Measurements from ENCODE around the gene CHD5. TPM values are rescaled to one million over a fixed set of nuclear protein-coding genes. Genes with fewer than 3 reads are reported as not detected.

Gene CHD5
- total RNA-seq, 4 donors from 2014 or later, result 0.05 TPM; not detected in 3

GRCh38 chr1:6150006-6150938 lies 29.8 kb downstream of the CHD5 start:
- no peaks in the 10 kb centered on the region for H3K36me3 ChIP-seq
- peaks cover 20 to 36% (median 31%) of the 10 kb centered on the region in 3 donors for H3K27me3 ChIP-seq
- no peak for ATAC-seq
- intact Hi-C loops (cut with DNase I; ENCODE audit: low total_unique reads), result no loop called here
- H3K4me1 ChIP-seq, result no peaks in the 10 kb centered on the region
- TF ChIP-seq POLR2A (IDR thresholded peaks at IDR 0.05), result no peak
- TF ChIP-seq, protein P1, sequence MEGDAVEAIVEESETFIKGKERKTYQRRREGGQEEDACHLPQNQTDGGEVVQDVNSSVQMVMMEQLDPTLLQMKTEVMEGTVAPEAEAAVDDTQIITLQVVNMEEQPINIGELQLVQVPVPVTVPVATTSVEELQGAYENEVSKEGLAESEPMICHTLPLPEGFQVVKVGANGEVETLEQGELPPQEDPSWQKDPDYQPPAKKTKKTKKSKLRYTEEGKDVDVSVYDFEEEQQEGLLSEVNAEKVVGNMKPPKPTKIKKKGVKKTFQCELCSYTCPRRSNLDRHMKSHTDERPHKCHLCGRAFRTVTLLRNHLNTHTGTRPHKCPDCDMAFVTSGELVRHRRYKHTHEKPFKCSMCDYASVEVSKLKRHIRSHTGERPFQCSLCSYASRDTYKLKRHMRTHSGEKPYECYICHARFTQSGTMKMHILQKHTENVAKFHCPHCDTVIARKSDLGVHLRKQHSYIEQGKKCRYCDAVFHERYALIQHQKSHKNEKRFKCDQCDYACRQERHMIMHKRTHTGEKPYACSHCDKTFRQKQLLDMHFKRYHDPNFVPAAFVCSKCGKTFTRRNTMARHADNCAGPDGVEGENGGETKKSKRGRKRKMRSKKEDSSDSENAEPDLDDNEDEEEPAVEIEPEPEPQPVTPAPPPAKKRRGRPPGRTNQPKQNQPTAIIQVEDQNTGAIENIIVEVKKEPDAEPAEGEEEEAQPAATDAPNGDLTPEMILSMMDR (IDR thresholded peaks at IDR 0.05 in 4 of 5, conservative IDR thresholded peaks at IDR 0.05 in 1 of 5), result no peak
- no peaks in the 10 kb centered on the region for H3K9me3 ChIP-seq
- no peak for DNase-seq
- in situ Hi-C loops (cut with MboI; ENCODE audit: low sequenced_read_pairs in 4 of 4), result no loop called here
- H3K27ac ChIP-seq, result no peak overlapping the region
- no peak overlapping the region for H3K4me3 ChIP-seq

DNA sequence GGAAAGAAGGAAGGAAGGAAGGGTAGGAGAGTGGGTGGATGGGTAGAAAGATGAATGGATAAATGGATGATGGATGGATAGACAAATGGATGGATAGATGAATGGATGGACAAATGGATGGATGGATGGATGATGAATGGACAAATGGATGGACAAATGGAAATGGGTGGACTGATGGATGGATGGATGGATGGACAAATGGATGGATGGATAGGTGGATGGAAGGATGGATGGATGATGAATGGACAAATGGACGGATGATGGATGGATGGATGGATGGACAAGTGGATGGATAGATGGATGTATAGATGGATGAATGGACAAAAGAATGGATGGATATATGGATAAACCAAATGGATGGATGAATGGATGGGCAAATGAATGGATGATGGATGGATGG lies 30.5 kb downstream of the CHD5 start:
- Histone ChIP-seq H3K4me1 (peaks cover 0 to 1% of the 10 kb centered on the region in 2 donors), H3K4me3 (no peak overlapping the region), H3K9me3 (no peaks in the 10 kb centered on the region), H3K27me3 (peaks cover 20 to 36% (median 31%) of the 10 kb centered on the region in 3 donors), H3K27ac (no peak overlapping the region), H3K36me3 (no peaks in the 10 kb centered on the region)
- no peak for DNase-seq
- intact Hi-C loops (cut with DNase I; ENCODE audit: low total_unique reads) (no loop called here), in situ Hi-C loops (cut with MboI; ENCODE audit: low sequenced_read_pairs in 4 of 4) (no loop called here)
- TF ChIP-seq, protein P1 (IDR thresholded peaks at IDR 0.05 in 4 of 5, conservative IDR thresholded peaks at IDR 0.05 in 1 of 5), result no peak
- TF ChIP-seq POLR2A (IDR thresholded peaks at IDR 0.05), result no peak
- no peak for ATAC-seq

GRCh38 chr1:6148497-6149241 lies 31.5 kb downstream of the CHD5 start:
- peak overlapping the region in 2 of 4 donors; percentile 11 to 13 for H3K4me3 ChIP-seq
- in situ Hi-C loops (cut with MboI; ENCODE audit: low sequenced_read_pairs in 4 of 4), result no loop called here
- DNase-seq (no peak), ATAC-seq (peak in 1 of 2 donors; percentile 33)
- intact Hi-C loops (cut with DNase I; ENCODE audit: low total_unique reads), result no loop called here
- no peaks in the 10 kb centered on the region for H3K9me3 ChIP-seq
- TF ChIP-seq, protein P1 (IDR thresholded peaks at IDR 0.05 in 4 of 5, conservative IDR thresholded peaks at IDR 0.05 in 1 of 5), result no peak
- no peak for TF ChIP-seq POLR2A (IDR thresholded peaks at IDR 0.05)
- peaks cover 20 to 36% (median 31%) of the 10 kb centered on the region in 3 donors for H3K27me3 ChIP-seq
- H3K36me3 ChIP-seq, result no peaks in the 10 kb centered on the region
- H3K27ac ChIP-seq, result no peak overlapping the region
- H3K4me1 ChIP-seq, result peaks cover 0 to 3% of the 10 kb centered on the region in 2 donors

GRCh38 chr1:6145864-6146410 lies 34.2 kb downstream of the CHD5 start:
- Histone ChIP-seq H3K4me3 (no peak overlapping the region), H3K27me3 (peaks cover 20 to 36% (median 31%) of the 10 kb centered on the region in 3 donors), H3K27ac (no peak overlapping the region), H3K36me3 (no peaks in the 10 kb centered on the region), H3K4me1 (peaks cover 0 to 3% of the 10 kb centered on the region in 2 donors), H3K9me3 (no peaks in the 10 kb centered on the region)
- no peak for TF ChIP-seq POLR2A (IDR thresholded peaks at IDR 0.05)
- TF ChIP-seq, protein P1 (IDR thresholded peaks at IDR 0.05 in 4 of 5, conservative IDR thresholded peaks at IDR 0.05 in 1 of 5), result no peak
- DNase-seq (no peak), ATAC-seq (no peak)
- in situ Hi-C loops (cut with MboI; ENCODE audit: low sequenced_read_pairs in 4 of 4) (no loop called here), intact Hi-C loops (cut with DNase I; ENCODE audit: low total_unique reads) (no loop called here)

All from gastrocnemius medialis (tissue), 4 donors.